Daoy (cell line): ENCODE data around the gene APCDD1. TPM values are rescaled to one million over a fixed set of nuclear protein-coding genes. Genes with fewer than 3 reads are reported as not detected.
"Not testable (repeated sequence)": the region's sequence is repeated elsewhere in the genome, so short reads cannot be mapped to it uniquely, and the experiment has no call there.

Experiments used
- DNase-seq: peaks from one replicate; pipeline ENCODE4 v3.0.0-alpha.2; 2015; ENCODE audit warnings: low read depth
- total RNA-seq: library from RNA; depleted of rRNA; stranded (reverse); fragments of >200 nt; shearing (Covaris generic); gene quantifications from 2 replicates; pipeline ENCODE4 v1.2.3, GENCODE V29; 2014; rRNA removed

The APCDD1 gene
- total RNA-seq, 1 experiment from 2014 or later = 0.23 TPM

DNA sequence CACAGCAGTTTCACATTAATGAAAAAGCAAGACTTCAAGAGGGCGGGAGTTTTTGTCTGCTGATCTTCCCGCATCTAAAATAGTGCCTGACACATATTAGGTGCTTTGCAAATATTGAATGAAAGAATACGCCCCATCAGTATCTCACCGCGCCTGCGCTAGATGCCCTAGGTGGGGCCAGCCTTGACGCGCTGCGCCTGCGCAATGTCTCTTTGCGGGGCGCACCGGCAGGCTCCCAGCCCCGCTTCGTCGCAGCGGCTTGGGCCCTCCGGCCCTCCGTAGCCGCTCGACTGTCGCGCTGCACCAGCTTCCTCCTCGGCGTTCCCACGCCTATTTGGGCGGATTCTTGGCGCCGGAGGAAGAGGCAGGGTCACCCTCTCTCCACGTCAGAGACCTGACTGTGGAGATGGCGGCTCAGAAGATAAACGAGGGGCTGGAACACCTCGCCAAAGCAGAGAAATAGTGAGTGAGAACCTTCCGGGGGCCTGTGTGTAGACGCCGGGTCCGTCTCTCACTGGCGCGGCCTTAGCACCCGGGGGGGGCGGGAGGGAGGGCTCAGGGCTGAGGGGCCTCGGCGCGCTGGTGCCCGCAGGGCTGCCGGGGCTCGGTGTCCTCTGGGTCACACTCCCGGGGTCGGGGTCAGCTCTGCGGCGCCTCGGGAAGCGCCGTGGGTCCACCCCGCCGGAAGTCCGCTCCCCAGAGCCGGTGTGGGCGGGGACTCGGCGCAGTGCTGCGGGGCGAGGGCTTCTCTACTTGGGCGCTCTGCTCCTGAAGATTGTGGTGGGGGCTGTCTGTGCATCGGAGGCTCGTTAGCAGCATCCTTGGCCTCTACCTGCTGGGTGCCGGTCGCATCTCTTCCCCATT lies 71.5 kb downstream of the APCDD1 start, which contains the start of gene NAPG:
Gene NAPG (plus strand): TSS at position 331 of the 864 bp plus-strand sequence. CDS start 76 bp downstream, at position 407.
- DNase-seq = peak; percentile 95

DNA sequence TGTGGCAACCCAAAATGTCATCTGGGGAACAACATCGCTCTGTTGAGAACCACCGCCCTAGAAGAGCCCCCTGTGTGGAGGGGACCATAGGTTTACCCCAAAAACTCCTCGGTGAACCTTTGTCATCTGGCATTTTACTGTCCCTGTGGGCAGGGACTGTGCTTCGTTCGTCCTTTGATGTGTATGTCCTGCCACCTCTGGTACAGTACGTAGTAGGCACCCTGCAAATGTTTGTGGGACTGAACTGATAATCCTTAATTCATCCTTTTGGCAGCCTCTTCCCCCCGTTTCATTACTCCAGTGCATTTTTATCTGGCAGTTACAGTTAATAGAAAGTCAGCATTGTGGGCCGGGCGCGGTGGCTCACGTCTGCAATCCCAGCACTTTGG lies 72.1 kb downstream of the APCDD1 start:
- DNase-seq = no peak

GRCh38 chr18:10528439-10528838 lies 74.0 kb downstream of the APCDD1 start:
- DNase-seq = no peak

GRCh38 chr18:10530002-10530401 lies 75.6 kb downstream of the APCDD1 start:
- no peak for DNase-seq

- DNase-seq = no peak
Observed at GRCh38 chr18:10530852-10531251, 76.4 kb downstream of the APCDD1 start.

- no peak for DNase-seq
Observed at GRCh38 chr18:10533111-10533510, 78.7 kb downstream of the APCDD1 start.

DNA sequence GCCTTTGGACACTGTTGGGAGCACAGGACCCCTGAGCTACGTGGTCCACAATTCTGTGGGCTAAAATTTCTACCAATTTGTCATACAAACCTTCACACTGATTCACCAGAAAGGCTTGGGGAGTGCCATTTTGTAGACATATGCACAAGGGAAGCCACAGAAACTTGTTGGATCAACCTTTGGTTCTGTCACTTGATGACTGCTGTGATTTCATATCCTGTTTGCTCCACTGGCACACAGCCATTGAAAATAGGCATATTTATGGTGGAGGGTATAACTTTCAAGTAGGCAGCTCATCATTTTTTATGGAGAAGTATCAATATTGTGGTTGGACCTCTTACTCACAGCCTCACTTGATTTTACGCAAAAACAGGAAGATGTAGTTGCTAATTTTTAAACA lies 81.8 kb downstream of the APCDD1 start:
- DNase-seq = peak; percentile 45

DNA sequence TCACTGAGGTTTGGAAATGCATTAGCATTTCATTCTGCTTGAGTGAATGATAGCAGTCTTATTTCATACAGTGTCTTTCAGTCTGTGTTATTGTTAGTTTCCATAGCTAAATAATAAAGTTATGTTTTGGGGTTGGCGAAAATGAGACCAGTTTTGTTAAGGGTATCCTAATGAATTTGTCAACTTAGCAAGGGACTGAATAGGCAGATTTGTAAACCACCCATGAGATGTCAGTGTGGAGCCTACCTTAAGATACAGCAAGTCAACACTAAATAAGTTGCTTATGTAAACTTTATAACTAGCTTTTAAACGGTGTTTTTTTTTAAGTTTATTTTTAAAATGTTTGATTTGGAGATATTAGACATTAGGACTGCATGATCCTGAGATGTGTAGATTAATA lies 83.3 kb downstream of the APCDD1 start:
- DNase-seq = no peak

- DNase-seq = not testable (repeated sequence)
Observed at GRCh38 chr18:10539124-10539523, 84.7 kb downstream of the APCDD1 start.

Other genes with a start within 250 kb of the APCDD1 start
- gene NAPG, start 71.4 kb downstream of the APCDD1 start, total RNA-seq = 32.8 and 41.3 TPM in 2 replicates